Activated naive CD4-positive, alpha-beta T cell treated with anti-CD3 and anti-CD28 coated beads for 36 hours (primary cell): ENCODE results near the gene PBOV1. TPM values are rescaled to one million over a fixed set of nuclear protein-coding genes. Genes with fewer than 3 reads are reported as not detected.

Source experiments
- total RNA-seq, 2 experiments: library from RNA; stranded (reverse); gene quantifications; one replicate each; pipeline ENCODE4 v1.2.3, GENCODE V29; 2021

The PBOV1 gene
- total RNA-seq, 2 experiments from 2014 or later = not detected

Other genes with a start within 250 kb of the PBOV1 start
- 1 to 10 TPM; 4.3 to 4.4 TPM for gene PERP, start 111.1 kb downstream of the PBOV1 start, total RNA-seq
- gene ARFGEF3, start 56.6 kb downstream of the PBOV1 start, total RNA-seq = under 1 TPM; 0.72 TPM
- not detected for gene SMIM28, start 159.4 kb upstream of the PBOV1 start, total RNA-seq
- gene HEBP2, start 185.7 kb upstream of the PBOV1 start, total RNA-seq = 10 to 100 TPM; 48.5 to 50.8 TPM